Large intestine (tissue), 3 donors: ENCODE measurements around the gene SLC27A3. TPM values are rescaled to one million over a fixed set of nuclear protein-coding genes. Genes with fewer than 3 reads are reported as not detected.

Experiments used
- DNase-seq, 2 donors: peaks; one replicate each; pipeline versions ENCODE4 v3.0.0 to v3.0.0-alpha.2; 2013
- H3K27ac ChIP-seq: one replicate; pipeline ENCODE4 v1.5.1; 2013; ENCODE audit warnings: low read length
- H3K27me3 ChIP-seq: 2 replicates; pipeline ENCODE4 v1.6.1; 2013; ENCODE audit warnings: low read length; ENCODE audit not compliant: control insufficient read depth, insufficient read depth
- H3K36me3 ChIP-seq: 2 replicates; pipeline ENCODE4 v1.6.1; 2013; ENCODE audit warnings: low read length; ENCODE audit not compliant: control insufficient read depth, insufficient read depth
- H3K4me1 ChIP-seq: one replicate; pipeline ENCODE4 v1.6.1; 2013; ENCODE audit warnings: low read length; ENCODE audit not compliant: control insufficient read depth, insufficient read depth
- H3K4me3 ChIP-seq: one replicate; pipeline ENCODE4 v1.5.1; 2013; ENCODE audit warnings: low read length
- H3K9me3 ChIP-seq: one replicate; pipeline ENCODE4 v1.6.1; 2013; ENCODE audit warnings: mild to moderate bottlenecking, low read depth, low read length, moderate library complexity; ENCODE audit not compliant: control insufficient read depth
- WGBS: methylation state at CpG from one replicate; pipeline ENCODE4 v1.1.5; 2013; ENCODE audit warnings: low lambda C conversion rate; ENCODE audit not compliant: insufficient coverage; 5-methylcytosine and 5-hydroxymethylcytosine counted together
- polyA plus RNA-seq: library from polyadenylated mRNA; unstranded; fragments of 120-200 nt; gene quantifications from one replicate; pipeline ENCODE4 v1.2.1, GENCODE V29; 2013

The SLC27A3 gene
- polyA plus RNA-seq, 1 donor = 32.4 TPM

- Histone ChIP-seq H3K27ac (no peak overlapping the region), H3K27me3 (no peaks in the 10 kb centered on the region), H3K4me1 (no peaks in the 10 kb centered on the region), H3K9me3 (no peaks in the 10 kb centered on the region), H3K36me3 (peaks cover 7% of the 10 kb centered on the region), H3K4me3 (no peak overlapping the region)
- DNase-seq = no peak
- no CpG with 5 or more reads among the region's 7 CpGs for WGBS
Measured at GRCh38 chr1:153800516-153800915, 25.3 kb downstream of the SLC27A3 start.

GRCh38 chr1:153801028-153801625 lies 25.9 kb downstream of the SLC27A3 start:
- peaks cover 10% of the 10 kb centered on the region for H3K36me3 ChIP-seq
- H3K27ac ChIP-seq = no peak overlapping the region
- DNase-seq = no peak
- no peaks in the 10 kb centered on the region for H3K9me3 ChIP-seq
- WGBS = no CpG with 5 or more reads among the region's 6 CpGs
- no peaks in the 10 kb centered on the region for H3K27me3 ChIP-seq
- H3K4me1 ChIP-seq = no peaks in the 10 kb centered on the region
- H3K4me3 ChIP-seq = no peak overlapping the region

GRCh38 chr1:153801786-153802697 lies 26.8 kb downstream of the SLC27A3 start:
- H3K27me3 ChIP-seq = no peaks in the 10 kb centered on the region
- H3K4me1 ChIP-seq = no peaks in the 10 kb centered on the region
- no peak for DNase-seq
- peaks cover 11% of the 10 kb centered on the region for H3K36me3 ChIP-seq
- H3K27ac ChIP-seq = no peak overlapping the region
- no peak overlapping the region for H3K4me3 ChIP-seq
- WGBS = 100% methylated on average over 2 of the region's 7 CpGs
- H3K9me3 ChIP-seq = no peaks in the 10 kb centered on the region

GRCh38 chr1:153803470-153804056 lies 28.4 kb downstream of the SLC27A3 start:
- no peak for DNase-seq
- H3K4me1 ChIP-seq = no peaks in the 10 kb centered on the region
- 100% methylated on average over 1 of the region's 3 CpGs for WGBS
- no peaks in the 10 kb centered on the region for H3K9me3 ChIP-seq
- H3K36me3 ChIP-seq = peaks cover 25% of the 10 kb centered on the region
- H3K27me3 ChIP-seq = no peaks in the 10 kb centered on the region
- no peak overlapping the region for H3K27ac ChIP-seq
- H3K4me3 ChIP-seq = no peak overlapping the region

- H3K4me3 ChIP-seq = no peak overlapping the region
- H3K4me1 ChIP-seq = no peaks in the 10 kb centered on the region
- H3K27ac ChIP-seq = no peak overlapping the region
- H3K36me3 ChIP-seq = peaks cover 30% of the 10 kb centered on the region
- no CpG with 5 or more reads among the region's 2 CpGs for WGBS
- no peak for DNase-seq
- no peaks in the 10 kb centered on the region for H3K9me3 ChIP-seq
- H3K27me3 ChIP-seq = no peaks in the 10 kb centered on the region
Measured at GRCh38 chr1:153804112-153804511, 28.9 kb downstream of the SLC27A3 start.

- DNase-seq = no peak
- peaks cover 36% of the 10 kb centered on the region for H3K36me3 ChIP-seq
- WGBS = no CpG with 5 or more reads among the region's 5 CpGs
- H3K4me1 ChIP-seq = no peaks in the 10 kb centered on the region
- no peak overlapping the region for H3K4me3 ChIP-seq
- H3K27me3 ChIP-seq = no peaks in the 10 kb centered on the region
- H3K9me3 ChIP-seq = no peaks in the 10 kb centered on the region
- H3K27ac ChIP-seq = no peak overlapping the region
Measured at GRCh38 chr1:153805042-153805745, 30.0 kb downstream of the SLC27A3 start.

- DNase-seq = no peak
- H3K27ac ChIP-seq = no peak overlapping the region
- no peaks in the 10 kb centered on the region for H3K4me1 ChIP-seq
- peaks cover 39% of the 10 kb centered on the region for H3K36me3 ChIP-seq
- WGBS = 90% methylated on average over 3 of the region's 11 CpGs
- no peaks in the 10 kb centered on the region for H3K9me3 ChIP-seq
- no peaks in the 10 kb centered on the region for H3K27me3 ChIP-seq
- H3K4me3 ChIP-seq = no peak overlapping the region
Measured at GRCh38 chr1:153805886-153806719, 30.9 kb downstream of the SLC27A3 start.

- Histone ChIP-seq H3K36me3 (peaks cover 61% of the 10 kb centered on the region), H3K9me3 (no peaks in the 10 kb centered on the region), H3K4me1 (no peaks in the 10 kb centered on the region), H3K4me3 (no peak overlapping the region), H3K27ac (no peak overlapping the region), H3K27me3 (no peaks in the 10 kb centered on the region)
- no peak for DNase-seq
- no CpG with 5 or more reads among the region's 13 CpGs for WGBS
Measured at GRCh38 chr1:153816283-153816889, 41.2 kb downstream of the SLC27A3 start.

- Histone ChIP-seq H3K9me3 (no peaks in the 10 kb centered on the region), H3K36me3 (peaks cover 37% of the 10 kb centered on the region), H3K27me3 (no peaks in the 10 kb centered on the region), H3K4me1 (no peaks in the 10 kb centered on the region), H3K4me3 (no peak overlapping the region), H3K27ac (no peak overlapping the region)
- 100% methylated on average over 1 of the region's 2 CpGs for WGBS
- DNase-seq = no peak
Measured at GRCh38 chr1:153818876-153819275, 43.7 kb downstream of the SLC27A3 start.
